NB4 (cell line): ENCODE results near the gene MLLT3.

Experiments used
- DNase-seq: peaks from one replicate; pipeline ENCODE4 v3.0.0; 2010; ENCODE audit warnings: low read depth
- H3K4me3 ChIP-seq: one replicate; pipeline ENCODE4 v1.5.1; 2011; ENCODE audit warnings: mild to moderate bottlenecking, low read depth, low read length, moderate library complexity
- MYC ChIP-seq: IDR thresholded peaks from 2 replicates; pipeline ENCODE4 v1.6.1; 2011; ENCODE audit warnings: low read depth, low read length
- POLR2A ChIP-seq: IDR thresholded peaks from 2 replicates; pipeline ENCODE4 v1.6.1; 2011; ENCODE audit warnings: mild to moderate bottlenecking; ENCODE audit not compliant: insufficient read length; ENCODE audit errors: extremely low read depth
- TF ChIP-seq, protein P1 (sequence below): IDR thresholded peaks from one replicate; pipeline ENCODE4 v1.5.1; 2012; ENCODE audit warnings: low read depth, low read length
- TF ChIP-seq, protein P2 (sequence below): IDR thresholded peaks from 2 replicates; pipeline ENCODE4 v1.6.1; 2011; ENCODE audit warnings: low read depth, low read length

Gene MLLT3

DNA sequence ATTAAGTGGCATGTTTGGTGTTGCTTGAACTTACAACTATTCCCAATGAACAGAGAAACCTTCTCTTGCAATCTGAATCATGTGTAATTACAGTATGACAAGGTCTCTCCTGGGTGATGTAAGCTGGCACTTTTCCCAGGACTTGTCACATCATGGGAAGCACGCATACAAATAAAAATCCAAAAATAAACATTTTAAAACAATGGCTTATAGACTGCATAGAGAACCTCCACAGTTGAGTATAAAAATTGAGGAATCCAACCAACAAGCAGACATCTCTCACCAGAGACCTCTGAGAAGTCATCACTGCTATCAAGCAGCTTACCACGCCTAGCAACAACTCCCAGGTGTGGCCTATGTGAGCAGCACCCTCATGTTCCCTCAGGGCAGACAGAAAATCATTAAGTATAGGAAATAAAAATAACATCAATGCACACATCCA, 3.9 kb downstream of the MLLT3 start:
- H3K4me3 ChIP-seq = no peak overlapping the region
- TF ChIP-seq MYC (no peak), POLR2A (no peak)
- TF ChIP-seq, protein P1, sequence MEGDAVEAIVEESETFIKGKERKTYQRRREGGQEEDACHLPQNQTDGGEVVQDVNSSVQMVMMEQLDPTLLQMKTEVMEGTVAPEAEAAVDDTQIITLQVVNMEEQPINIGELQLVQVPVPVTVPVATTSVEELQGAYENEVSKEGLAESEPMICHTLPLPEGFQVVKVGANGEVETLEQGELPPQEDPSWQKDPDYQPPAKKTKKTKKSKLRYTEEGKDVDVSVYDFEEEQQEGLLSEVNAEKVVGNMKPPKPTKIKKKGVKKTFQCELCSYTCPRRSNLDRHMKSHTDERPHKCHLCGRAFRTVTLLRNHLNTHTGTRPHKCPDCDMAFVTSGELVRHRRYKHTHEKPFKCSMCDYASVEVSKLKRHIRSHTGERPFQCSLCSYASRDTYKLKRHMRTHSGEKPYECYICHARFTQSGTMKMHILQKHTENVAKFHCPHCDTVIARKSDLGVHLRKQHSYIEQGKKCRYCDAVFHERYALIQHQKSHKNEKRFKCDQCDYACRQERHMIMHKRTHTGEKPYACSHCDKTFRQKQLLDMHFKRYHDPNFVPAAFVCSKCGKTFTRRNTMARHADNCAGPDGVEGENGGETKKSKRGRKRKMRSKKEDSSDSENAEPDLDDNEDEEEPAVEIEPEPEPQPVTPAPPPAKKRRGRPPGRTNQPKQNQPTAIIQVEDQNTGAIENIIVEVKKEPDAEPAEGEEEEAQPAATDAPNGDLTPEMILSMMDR = no peak
- TF ChIP-seq, protein P2, sequence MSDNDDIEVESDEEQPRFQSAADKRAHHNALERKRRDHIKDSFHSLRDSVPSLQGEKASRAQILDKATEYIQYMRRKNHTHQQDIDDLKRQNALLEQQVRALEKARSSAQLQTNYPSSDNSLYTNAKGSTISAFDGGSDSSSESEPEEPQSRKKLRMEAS = no peak
- DNase-seq = no peak

DNA sequence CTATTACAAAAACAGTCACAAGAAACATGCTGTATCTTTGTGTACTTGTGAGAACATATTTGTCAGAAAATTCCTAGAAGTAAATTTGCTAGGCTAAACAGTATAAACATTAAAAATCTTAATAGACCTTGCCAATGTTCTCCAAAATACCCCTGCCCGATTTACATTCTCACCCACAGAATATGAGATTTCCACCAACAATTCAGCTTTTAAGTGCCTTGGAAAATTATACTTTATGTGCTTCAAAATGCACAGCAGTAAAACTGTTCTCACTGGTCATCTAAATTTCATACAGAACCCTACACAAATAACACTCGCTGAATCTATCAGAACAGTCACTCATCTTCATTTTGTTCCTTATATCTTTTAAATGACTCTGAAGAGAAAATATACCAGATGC, 5.5 kb downstream of the MLLT3 start:
- TF ChIP-seq, protein P2 = no peak
- TF ChIP-seq, protein P1 = no peak
- TF ChIP-seq POLR2A (no peak), MYC (no peak)
- DNase-seq = no peak
- H3K4me3 ChIP-seq = no peak overlapping the region

DNA sequence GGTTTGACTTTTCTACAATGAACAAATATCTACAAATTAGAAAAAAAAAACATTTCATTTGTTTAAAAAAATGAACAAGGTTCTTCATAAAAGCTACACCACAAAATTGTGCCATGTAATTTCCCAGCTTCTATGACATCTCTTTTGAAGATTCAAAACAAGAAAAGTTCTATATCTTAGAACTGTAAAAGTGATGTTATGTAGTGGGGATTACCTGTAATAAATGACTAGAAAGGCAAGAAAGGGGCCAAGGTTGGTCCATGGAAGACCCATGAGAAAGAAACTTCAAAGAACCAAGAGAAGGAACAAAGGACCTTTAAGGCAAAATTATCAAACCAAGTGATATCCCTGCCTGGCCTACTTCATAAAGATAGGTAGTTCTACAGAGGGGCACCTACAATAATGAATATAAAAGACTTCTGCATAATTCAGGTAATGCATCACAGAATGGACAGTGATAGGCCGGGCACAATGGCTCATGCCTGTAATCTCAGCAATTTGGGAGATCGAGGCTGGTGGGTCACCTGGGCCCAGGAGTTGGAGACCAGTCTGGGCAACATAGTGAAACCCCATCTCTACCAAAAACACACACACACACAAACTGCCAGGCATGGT, 7.6 kb downstream of the MLLT3 start:
- no peak for DNase-seq
- TF ChIP-seq, protein P1 = no peak
- TF ChIP-seq, protein P2 = no peak
- TF ChIP-seq MYC (no peak), POLR2A (no peak)
- H3K4me3 ChIP-seq = no peak overlapping the region

DNA sequence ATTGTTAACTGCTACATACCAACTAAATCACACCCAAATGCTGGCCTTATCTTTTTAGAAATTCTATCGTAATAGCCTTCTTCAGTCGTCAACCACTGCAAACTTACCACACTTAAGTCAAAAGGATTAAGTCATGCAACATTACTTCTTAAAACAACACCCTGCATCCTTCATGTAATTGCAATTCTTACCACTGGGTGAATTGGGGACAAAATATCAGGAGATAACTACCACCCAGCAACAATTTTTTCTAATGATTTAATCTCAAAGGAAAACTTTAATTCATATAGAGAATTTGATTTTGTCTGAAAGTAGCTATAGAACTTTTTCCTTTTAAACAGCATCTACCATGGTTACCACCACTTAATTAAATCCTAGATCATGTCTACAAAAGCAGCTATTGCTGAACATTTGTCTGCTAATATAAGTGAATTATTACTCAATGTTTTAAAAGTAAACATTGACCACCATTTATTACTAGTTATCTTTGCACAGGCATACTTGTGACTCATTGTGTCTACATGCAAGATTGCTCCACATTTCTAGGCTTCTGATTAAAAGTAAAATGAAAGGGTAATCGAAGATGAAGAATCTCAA, 10.5 kb downstream of the MLLT3 start:
- no peak overlapping the region for H3K4me3 ChIP-seq
- TF ChIP-seq, protein P1 = peak; percentile 31
- TF ChIP-seq, protein P2 = no peak
- DNase-seq = peak; percentile 42

DNA sequence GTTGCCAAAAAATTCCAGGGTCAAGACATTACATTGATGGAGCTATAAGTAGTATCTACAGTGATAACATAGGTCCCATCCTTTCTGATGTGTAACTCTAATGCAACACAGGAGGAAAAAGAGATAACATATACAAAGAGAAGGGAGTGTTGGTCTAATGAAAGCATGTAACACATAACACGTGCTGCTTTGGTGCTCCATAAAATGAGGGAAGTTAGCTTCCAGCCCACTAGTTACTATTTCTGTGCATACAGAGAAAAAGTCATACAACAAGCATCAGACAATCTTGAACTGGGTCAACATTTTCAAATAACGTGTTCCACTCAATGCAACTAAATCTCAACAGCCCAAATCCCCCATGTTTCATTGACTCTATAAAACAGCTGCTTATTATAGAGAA, 11.7 kb downstream of the MLLT3 start:
- no peak for TF ChIP-seq POLR2A
- TF ChIP-seq, protein P2 = peak; percentile 48

DNA sequence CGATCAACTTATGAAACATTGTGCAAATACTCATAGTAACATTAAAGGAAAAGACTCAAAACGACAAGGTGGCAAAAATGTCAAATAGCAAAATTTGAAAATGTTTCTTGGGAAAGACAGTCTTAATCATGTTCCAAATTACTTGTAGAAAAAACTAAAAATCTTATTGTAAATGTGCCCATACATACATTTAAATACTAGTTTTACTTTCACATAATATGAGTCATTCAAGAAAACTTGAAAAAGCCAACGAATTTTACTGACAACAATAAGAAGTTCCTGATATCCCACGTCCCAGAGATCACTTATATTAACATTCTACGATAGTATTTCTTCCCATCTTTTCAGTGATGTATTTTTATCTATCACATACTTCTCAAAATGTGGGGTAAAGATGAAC, 13.7 kb downstream of the MLLT3 start:
- no peak overlapping the region for H3K4me3 ChIP-seq
- DNase-seq = no peak
- TF ChIP-seq MYC (no peak), POLR2A (no peak)
- TF ChIP-seq, protein P2 = no peak
- TF ChIP-seq, protein P1 = no peak

More for the DNA sequence above, 11.7 kb downstream of the MLLT3 start:
- peak; percentile 14 for DNase-seq
- H3K4me3 ChIP-seq = no peak overlapping the region
